Measurements from ENCODE around the gene CCDC80.

The CCDC80 gene

DNA sequence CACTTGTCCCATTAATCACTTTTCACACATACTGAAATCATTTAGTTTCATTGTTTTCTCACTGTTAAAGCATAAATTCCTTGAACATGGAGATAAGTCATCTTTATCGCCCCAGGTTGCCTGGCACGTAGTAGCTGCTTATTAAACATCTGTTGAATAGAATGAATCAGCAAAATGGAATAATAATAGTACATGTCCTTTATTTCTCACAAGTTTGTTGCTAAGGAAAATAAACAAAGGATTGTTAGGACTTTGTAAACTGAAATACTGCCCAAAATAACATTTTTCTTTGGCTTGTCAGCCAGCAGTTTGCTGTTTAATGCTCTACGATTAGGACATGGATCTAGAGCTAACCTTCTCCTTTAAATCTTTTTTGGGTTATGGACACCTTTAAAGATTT lies 61.2 kb downstream of the CCDC80 start:
- no peak for DNase-seq

DNA sequence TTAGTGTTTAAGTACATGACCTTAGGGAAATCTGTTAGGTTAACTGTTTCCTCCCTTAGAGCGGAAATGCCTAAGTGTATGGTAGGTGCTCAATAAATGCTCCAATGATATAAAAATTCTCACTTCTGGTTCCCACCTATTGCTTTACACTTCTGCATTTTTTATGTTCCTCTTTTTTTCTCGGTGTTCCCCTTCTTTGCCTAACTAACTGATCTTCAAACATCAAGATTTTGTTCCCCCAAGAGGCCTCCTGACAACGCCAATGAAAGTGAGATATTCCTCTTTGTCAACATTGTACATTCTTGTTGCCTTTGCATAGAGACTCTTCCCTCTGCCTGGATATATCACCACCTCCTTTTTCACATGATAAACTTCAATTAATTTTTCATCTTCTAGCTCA lies 61.7 kb downstream of the CCDC80 start:
- DNase-seq, result no peak

DNA sequence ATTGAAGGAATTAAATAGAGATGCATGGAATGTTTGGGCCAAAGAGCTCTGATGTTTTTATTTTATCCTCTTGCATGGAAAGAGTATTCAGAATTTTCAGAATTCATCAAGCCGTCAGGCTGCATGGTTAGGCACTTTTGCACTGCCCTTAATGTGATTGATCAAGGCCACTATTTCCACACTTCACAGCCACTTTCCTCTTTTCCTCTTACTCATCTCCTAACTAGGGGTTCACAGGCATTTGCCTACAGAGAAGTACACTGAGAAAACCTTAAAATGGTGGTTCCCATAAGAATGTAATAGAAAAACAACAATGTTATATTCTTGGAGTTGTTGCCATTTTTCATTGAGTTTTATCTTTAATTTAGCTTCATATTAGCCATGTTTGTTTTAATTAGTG lies 68.2 kb downstream of the CCDC80 start:
- DNase-seq, result no peak

DNA sequence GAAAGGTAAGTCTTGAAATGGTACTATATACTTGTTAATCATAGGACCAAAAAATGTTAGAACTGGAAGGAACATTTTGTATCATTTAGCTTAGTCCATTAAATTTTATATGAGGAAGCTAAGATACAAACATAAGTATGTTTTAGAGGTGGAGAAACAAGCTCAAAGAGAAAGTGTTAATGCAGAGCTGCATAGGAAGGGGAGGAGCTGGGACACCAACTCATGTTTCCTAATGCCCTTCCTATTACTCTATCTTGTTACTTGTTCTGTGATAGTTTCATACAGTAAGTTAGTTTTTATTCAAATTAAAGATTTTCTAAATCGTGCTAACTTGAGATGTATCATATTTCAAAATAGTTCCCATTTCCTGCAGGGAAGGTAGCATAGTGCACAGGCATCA lies 71.7 kb downstream of the CCDC80 start:
- no peak for DNase-seq

DNA sequence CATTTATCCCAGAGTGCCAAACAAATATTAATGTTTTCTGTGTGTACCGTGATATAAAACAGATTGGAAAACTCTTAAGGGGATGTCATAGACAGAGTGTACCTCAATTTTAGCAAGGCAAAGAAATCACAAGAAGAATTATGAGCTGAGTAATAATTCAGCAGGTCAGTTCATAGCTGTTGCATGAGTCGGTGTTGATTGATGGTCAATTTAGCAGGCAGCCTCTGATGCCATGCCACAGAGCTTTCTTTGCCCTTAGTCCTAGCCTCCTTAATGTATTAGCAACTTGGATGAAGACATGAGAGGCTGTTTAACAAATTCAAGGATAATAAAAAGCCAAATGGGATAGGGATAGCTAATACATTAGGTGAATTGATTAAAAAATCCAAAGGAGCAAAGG lies 72.3 kb downstream of the CCDC80 start:
- DNase-seq, result no peak

DNA sequence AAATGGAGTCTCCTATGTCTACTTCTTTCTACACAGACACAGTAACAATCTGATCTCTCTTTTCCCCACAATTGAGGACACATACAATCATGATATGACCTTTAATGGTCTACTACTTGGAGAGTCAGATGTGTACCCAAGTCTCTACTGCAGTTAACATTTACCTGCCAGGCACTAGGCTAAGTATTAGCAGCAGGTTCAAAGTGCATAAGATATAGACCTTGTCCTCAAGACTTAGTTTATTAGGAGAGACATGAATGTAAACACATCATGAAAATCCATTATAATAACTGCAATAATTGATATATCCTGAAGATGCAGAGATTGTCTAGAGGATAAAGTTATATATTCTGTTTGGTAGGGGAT lies 76.0 kb downstream of the CCDC80 start:
- DNase-seq, result no peak

DNA sequence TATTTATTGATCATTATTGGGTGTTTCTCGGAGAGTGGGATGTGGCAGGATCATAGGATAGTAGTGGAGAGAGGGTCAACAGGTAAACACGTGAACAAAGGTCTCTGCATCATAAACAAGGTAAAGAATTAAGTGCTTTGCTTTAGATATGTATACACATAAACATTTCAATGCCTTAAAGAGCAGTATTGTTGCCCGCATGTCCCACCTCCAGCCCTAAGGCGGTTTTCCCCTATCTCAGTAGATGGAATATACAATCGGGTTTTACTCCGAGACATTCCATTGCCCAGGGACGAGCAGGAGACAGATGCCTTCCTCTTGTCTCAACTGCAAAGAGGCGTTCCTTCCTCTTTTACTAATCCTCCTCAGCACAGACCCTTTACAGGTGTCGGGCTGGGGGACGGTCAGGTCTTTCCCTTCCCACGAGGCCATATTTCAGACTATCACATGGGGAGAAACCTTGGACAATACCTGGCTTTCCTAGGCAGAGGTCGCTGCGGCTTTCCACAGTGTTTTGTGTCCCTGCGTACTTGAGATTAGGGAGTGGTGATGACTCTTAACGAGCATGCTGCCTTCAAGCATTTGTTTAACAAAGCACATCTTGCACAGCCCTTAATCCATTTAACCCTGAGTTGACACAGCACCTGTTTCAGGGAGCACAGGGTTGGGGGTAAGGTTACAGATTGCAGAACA lies 76.5 kb downstream of the CCDC80 start:
- DNase-seq, result peak; percentile 4

DNA sequence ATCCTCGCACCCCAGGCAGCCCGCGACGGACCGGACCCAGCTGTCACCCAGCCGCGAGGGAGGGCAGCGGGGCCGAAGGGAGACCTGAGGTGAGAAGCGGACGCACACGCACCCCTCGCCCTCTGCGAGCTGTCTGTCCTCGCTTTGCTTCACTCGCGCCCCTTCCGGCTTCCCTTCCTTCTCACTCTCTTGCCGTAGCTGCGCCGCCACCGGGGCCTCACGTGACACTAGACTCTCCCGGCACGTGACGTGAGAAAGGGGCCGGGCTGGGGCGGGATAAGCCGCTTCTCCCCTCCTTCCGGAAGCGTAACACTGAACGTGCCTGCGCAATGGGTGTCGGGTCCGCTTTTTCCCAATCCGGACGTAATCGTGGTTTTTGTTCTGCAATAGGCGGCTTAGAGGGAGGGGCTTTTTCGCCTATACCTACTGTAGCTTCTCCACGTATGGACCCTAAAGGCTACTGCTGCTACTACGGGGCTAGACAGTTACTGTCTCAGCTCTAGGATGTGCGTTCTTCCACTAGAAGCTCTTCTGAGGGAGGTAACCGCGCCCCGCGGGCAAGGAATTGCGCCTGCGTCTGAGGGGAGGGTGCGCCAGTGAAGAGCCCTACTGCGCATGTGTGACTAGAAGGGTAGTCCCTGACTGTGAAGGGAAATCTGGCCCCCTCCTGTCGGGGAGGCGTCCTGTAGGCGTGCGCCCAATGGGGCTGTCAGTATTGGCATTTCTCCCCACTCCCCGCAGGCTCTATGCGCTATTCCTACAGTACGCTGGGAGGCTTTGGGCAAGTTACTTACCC lies 79.0 kb downstream of the CCDC80 start, which contains the start of the genes ATG3 and SLC35A5:
Gene ATG3, minus strand, starts transcription at position 229 of the 796 bp plus-strand sequence. CDS start 434 bp downstream, outside the sequence.
Gene SLC35A5, plus strand, starts transcription at position 312 of the 796 bp plus-strand sequence. CDS start 1,359 bp downstream, outside the sequence.
- DNase-seq, result peak; percentile 99

DNA sequence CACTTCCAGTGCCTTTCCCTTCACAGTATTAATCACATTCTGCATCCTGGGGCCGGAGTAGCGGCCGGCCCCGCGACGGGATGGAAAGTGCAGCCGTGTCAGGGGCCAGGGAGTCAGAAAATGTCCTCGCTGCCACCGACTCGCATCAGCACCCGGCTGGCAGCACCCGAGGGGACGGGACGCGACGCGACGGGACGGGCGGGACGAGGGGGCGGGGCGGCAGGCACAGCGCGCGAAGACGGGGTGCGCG lies 79.5 kb downstream of the CCDC80 start:
- DNase-seq, result peak; percentile 81

DNA sequence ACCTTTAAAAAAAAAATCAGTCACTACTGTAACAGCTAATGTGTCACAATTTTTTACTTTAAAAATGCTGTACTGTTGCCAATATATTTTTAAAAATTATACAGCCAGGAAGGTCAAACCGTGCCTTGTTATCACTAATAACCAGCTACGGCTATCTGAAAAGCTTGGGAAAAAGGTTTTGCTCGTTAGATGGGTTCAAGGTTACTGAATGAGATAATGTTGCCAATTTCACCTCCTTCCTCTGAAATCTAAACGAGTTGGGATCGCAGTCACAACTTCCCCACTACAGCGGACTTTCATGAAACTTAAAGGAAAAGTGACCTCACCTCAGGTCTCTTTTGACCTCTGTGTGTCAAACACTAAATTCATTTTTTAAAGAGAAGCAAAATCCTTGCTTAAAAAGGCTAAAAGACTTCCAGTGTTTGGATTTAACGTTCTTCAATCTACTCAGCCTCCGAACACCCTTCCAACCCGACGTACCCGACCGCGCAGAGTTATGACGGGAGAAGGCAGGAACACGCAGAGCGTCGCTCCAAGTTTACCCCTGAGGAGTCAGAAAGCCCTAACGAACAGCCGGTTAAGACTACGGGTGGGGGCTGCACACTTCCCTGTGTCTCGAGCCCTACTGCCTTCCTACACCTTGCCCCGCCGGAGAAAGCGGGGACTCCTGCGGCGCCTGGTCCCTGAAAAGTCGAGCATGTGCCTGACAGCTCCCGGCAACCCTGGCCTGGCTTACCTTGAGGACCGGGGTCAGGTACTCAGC lies 80.0 kb downstream of the CCDC80 start:
- peak; percentile 22 for DNase-seq

DNA sequence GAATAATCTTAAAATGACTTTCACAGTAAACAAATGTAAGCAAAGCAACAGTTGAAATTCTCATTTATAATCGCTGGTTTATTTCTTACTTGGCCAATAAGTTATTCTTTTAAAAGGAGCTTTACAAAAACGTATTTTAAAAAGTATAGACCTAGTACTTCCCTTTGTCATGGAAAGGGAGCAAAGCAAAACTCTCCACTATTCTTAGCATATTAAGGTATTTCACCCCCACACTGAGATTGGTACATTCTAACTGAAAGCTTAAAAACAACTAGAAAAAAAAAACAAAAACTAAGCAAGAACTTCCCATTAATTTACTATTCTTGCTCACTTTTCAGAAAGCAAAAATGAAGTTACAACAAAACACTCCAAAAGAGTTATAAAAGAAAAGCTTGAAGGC lies 80.6 kb downstream of the CCDC80 start:
- DNase-seq, result no peak

DNA sequence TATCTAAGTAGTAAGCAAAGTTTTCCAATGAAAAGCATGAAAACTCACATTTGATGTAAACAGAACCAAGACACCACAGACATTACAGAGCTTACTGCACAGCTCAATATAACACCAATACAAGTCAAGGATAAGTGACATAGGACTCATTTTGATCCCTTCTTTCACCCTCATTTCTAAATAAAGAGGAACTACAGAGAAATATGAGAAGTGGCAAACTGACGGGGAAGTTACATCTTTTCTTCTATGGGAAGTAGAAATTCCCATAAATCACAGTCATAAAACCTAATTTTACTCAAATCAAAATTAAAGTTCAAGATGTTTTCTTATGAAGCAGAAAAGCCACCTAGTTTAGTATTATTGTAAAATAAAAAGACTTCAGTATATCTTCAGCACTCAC lies 83.0 kb downstream of the CCDC80 start:
- DNase-seq, result no peak

DNA sequence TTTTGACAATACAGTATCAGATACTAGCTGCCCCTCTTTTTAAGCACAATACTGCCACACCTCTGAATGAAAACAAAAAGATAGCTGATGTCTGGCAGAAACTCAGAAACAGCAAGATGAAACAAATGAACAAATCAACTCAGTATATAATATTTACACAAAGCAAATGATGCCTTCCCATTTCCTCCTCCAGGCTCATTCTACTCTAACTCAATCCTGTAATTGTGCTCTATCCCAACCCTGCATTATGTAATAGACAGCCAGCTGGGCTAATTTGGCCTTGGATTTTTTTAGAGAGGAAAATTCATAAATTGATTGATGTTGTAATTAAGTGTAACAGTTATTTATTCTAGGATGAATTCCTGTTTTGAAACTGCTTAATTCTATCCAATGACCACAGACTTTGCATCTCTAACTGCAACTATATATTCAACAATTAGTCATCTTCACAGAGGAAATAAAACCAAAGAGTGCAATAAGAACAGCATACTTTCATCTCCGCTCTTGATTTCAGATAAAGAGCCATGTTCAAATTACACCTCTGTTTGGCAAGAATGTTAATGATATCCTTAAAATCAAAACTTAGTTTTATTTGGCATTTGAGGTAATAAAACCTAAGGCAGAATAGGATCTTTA lies 85.3 kb downstream of the CCDC80 start:
- no peak for DNase-seq

DNA sequence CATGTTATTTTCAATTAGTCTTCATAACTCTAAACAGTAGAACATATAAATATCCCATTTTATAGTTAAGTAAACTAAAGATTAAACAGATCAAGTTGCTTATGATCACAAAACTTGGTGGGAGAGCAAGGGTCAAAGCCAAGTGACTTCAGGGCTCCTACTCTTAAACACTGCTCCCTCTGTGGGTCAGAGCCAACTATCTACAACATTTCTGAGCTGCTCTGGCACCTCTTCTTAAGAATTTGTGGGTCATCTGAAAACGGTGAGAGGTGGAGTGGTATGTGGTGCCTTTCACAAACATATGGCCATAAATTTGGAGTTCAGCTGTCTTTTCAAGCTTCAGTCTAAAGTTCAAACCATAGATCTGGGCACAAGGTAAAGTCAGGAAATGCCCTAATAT lies 90.1 kb downstream of the CCDC80 start:
- DNase-seq, result no peak
